HL-60/S4 (cell line): ENCODE results near the gene ZNF526.

ENCODE experiments used
- in situ Hi-C: fragments of 300-500 bp; cut with MboI; formaldehyde crosslinking; loops from 2 replicates; pipeline ENCODE4 v1.14.3; 2022; ENCODE audit warnings: low sequenced_read_pairs

Gene ZNF526

DNA sequence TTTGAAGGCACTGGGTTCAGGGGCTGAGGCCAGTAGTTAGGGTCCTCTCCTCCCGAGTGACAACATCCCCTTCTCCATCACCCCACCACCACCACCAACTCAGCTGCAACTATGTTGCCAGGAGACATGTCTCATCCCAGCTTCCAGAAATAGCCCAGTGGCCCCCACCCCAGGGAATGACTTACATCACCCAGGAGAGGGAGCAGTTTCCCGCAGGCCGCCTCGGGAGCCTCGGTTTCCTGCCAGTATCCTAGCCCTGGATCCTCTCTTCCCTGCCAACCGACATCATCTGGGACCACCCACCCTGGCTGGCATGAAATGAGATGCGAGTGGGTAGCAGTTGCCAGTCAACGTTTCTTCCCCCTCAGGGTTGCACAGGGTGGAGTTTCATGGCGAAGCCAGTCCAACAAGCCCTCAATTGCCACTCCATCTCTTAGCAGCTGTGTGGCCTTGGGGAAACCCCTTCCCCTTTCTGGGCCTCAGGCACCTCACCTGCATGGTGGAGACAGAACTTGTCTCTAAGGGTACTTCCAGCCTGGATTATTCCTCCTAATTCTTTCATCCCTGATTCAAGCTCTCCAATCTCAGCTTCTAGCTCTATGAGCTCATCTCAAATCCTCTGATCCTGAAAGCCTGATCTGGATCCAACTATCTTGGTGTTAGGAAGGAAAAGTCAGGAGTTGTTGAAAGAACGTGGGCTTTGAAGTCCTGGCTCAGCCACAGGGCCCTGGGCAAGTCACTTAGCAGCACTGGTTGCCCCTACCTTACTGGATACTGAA is 26.2 kb downstream of the ZNF526 start:
- in situ Hi-C loops = no loop called here

DNA sequence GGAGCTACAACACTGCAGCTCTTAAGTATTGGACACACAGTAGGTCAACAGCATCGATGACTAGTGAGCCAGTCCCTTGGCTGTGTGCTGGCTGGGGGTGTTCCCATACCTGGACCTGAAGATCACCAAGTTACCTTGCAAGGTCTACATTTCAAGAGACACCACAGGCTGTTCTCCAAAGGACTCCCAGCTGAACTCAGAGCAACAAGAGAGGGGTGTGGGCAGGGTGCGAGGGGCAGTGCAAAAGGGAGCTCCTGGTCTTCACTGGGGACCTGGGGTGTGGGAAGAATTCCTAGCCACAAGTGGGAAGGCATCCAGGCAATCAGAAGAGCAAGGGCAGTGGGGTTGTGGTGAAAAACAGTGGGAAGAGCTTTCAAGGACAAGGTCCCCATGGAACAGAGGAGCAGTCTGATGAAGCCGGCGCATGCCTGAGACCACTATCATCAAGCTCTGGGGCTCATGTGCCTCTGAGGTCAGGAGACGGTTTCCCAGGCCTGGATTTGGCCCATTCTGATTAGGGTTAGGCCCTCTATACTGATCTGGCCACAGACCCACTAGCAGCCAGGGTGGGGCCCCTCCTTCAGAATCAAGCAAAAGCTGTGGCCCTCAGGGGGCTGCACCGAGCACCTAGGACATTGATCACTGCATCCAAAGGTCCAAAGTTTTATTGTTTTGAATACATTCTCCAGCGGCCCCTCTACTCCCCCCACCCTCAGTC is 27.0 kb downstream of the ZNF526 start:
- in situ Hi-C loops = no loop called here

DNA sequence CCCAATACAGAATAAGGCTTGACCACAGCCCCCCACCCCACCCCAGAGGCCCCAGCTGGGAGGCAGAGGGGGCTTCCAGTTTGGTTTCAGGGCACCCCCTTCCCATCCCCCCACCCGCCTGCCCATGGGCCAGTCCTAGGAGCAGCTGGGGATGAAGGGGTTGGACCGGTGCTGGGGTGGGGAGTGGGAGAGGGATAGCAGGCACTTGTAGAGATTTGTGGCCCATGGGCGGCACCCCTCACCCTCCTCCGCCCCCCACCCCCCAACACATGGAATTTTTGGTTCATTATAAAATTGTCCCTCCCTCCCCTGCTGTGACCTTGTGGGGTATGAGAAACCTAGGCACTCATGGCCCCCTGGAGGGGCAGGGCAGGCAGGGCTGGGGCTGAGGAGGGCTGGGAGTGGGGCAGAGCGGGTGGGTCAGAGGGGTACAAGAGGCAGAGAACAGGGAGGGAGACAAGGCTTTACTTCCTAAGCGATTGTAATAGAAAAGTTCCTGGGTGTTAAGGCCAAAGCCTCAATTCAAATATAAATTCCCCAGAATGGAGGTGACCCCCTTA is 27.6 kb downstream of the ZNF526 start:
- in situ Hi-C loops = no loop called here

DNA sequence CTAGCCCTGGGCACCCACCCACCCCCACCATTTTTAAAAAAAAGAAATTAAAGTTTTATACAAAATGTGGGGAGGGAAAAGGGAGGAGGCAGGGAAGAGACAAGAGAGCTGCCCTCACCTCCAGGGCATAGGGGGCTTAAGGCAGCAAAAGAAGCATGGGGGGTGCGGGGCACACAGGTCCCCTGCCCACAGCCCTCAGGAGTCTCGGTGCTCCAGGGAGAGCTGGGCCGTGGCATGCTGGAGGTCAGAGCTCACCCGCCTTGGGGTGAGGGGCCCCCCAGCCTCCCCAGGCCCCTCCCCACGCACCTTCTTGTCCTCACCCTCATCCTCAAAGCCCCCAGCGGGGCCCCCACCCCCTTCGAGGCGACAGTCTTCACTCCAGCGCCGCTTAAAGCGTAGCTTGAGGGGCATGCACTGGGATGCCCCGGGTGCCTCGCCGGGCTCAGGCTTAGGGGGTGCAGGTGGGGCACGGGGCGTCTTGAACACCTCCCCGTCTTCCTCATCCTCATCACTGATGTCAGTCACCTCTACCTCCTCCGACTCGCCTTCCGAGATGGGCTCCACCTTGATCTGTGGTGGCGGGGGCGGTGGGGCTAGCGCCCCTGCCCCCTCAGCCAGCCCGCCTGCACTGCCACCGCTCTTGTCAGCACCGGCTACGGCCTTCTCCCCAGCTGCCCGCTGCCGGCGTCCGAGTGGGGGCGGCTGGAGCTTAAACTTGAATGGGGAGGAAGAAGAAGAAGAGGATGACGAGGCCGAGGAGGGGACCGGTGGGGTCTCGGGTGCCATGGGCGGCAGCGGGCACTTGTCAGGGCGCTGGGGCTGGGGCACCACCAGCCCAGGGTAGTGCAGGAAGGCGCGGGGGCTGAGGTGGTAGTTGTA is 28.4 kb downstream of the ZNF526 start:
- in situ Hi-C loops = no loop called here

DNA sequence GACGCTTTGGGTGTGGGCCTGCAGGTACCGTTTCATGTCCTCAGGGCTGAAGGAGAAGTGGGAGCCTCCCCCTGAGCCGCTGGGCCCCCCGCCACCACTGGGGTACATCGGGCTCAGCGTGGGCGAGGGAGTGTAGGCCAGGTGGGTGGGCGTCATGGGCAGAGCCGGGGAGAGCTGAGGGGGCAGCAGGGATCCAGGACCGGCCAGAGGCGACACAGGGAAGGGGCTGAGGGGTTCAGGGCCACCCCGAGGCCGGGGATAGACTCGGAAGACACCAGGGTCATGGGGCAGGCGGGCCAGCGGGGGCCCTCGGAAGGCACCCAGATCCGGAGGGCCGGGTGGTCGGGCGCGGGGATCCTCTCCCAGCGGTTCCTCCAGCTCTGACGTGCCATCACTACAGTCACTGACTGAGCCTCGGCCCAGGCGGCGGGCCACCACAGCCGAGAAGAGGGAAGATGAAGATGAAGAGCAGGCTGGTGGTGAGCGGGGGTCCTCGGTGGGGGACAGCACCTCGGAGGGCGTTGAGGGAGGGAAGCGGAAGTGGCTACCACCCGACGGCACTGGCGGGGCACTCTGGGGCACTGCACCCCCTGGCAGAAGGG is 29.1 kb downstream of the ZNF526 start:
- in situ Hi-C loops = no loop called here

DNA sequence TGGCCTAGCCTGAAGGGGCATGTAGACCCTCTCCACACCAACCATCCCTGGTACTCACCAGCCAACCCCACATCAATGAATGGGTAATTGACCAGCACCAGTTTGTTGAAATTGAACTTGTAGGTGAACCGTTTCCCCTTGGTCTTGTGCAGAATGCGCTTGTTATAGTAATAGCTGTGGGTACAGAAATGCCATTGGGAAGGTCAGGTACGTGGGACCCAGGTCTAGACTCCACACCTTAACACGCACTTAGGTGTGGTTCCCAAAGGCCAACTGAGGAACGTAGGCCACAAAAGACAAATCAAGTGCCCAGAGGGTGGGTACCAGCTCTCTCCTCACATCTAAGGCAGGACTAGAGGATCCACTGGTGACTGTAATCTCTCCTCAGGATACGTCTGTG is 29.7 kb downstream of the ZNF526 start:
- in situ Hi-C loops = no loop called here

DNA sequence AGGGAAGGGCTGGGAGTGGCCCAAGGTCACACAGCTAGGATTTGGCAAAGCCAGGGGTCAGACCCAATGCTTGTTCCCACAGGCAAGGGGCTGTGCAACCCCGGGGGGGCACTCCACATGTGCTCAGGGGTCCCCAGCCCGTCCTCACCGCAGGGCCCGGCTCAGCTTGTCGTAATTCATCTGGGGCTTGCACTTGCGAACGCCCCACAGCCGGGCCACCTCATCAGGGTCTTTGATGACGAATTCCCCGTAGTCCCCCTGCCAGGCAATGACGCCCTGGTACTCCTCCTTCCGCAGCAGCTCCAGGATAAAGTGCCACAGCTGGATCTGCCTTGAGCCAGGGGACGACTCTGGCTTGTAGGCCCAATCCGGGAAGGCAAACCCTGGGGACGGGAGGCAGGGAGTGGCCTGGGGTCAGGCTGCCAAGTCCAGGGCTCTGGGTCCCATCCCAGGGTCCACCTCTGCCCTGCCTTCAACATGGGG is 30.1 kb downstream of the ZNF526 start:
- in situ Hi-C loops = no loop called here

DNA sequence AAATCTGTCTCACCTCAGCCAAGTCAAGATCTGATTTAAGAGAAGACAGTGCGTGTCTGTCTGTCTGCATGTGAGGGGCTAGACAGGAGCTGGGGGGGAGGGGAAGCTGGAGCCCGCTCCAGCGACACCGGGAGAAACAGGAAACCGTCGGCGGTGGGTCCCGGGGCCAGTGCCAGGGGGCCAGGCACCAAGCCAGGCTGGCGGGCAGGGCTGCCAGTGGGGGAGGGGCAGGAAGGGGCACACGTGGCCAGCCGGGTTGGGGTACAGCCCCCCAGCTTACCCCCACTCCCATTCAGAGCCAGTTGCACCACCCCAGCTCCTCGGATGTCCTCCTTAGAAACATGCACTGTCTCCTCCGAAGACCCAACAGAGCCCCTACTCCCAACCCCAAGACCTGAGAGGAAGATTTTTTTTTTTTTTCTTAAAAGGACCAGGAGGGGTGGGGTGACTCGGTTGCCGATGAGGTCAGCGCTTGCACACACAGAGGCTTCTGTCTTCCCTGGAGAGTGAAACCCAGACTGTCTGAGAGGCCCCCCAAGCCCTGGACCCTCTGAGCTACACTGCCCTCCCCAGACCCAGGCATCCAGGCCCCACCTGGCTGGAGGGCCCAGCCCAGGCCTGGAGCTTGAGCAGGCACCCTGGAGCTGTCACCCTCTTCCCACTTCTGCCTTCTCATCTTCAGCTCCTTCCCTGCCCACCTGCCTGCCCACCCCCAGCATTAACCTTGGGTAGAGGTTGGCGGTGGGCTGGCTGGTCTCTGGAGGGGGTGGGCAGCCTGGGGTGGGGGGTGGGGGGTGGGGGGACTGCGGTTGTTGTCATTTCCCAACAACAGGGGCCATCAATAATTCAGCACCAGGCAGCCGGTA is 30.8 kb downstream of the ZNF526 start:
- in situ Hi-C loops = no loop called here

DNA sequence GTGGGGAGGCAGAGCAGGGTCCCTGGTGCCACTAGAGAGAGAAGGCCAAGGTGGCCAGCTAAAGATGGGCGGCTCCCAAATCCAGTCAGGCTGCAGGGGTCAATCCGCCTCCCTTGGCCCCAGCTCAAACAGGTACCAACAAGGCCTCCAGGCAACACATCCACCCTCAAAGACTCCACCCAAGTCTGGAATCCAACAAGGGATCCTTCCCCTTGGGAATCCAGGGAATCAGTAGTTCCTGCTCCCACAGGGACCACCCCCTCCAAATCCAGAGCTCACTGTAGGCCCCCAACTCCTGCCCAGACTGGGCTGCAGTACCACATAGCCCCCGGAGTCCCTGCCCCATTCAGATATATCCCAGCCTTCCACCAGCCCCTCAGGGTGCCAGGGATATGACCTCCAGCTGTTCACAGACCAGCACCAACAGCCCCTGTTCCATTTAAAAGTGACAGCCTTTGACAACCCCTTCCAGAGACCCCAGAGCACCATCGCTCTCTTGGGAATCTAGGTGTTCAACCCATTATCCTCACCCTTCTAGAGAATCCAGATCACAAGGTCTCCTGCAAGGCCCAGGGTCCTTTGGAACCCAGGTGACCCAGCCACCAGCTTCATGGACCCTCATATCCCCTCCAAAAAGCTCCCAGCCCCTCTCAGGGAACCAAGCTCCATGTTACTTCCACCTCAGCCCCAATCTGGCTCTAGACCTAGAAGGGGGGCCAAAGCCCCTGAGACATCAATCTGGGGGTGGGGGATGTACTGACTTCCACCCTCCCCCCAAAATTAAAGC is 31.7 kb downstream of the ZNF526 start:
- in situ Hi-C loops = no loop called here

DNA sequence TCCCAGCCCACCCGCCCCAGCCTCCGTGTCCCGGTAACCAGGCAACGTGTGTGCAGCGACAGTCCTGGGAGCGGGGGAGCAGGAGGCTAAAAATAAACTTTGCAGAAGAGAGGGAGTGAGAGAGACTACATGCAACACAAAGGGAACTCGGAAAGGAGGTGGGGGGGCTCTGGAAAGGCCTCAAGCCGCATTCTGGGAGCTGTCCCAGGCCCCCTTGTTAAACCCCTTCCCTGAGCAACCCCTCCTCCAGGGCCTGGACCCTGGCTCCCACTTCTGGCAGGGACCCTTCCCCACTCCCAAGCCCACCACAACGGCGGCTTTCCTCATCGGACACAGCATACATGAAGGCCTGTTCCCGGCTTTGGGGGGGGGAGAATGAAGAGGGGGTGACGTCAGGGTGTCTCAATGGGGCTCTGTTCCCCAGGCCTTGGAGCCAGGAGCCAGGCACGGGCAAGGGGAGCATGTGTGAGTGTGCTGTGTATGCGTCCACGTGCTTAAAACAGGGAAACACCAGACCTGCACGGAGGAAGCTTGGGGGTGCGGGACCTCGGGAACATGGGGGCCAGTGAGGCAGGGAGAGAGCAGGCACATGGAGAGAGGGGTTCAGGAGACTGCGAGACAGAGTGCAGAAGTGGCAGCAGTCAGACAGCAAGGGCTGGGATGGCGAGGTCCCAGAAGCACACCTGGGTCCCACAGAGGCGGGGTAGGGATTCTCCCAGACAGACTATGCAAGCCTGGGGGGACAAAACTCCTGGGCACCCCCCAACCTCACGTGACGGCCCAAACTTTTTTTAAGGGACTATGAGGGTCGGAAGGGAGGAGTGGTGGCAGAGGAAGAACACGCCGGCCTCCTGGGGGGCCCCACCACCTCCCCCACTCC is 32.5 kb downstream of the ZNF526 start:
- in situ Hi-C loops = no loop called here

DNA sequence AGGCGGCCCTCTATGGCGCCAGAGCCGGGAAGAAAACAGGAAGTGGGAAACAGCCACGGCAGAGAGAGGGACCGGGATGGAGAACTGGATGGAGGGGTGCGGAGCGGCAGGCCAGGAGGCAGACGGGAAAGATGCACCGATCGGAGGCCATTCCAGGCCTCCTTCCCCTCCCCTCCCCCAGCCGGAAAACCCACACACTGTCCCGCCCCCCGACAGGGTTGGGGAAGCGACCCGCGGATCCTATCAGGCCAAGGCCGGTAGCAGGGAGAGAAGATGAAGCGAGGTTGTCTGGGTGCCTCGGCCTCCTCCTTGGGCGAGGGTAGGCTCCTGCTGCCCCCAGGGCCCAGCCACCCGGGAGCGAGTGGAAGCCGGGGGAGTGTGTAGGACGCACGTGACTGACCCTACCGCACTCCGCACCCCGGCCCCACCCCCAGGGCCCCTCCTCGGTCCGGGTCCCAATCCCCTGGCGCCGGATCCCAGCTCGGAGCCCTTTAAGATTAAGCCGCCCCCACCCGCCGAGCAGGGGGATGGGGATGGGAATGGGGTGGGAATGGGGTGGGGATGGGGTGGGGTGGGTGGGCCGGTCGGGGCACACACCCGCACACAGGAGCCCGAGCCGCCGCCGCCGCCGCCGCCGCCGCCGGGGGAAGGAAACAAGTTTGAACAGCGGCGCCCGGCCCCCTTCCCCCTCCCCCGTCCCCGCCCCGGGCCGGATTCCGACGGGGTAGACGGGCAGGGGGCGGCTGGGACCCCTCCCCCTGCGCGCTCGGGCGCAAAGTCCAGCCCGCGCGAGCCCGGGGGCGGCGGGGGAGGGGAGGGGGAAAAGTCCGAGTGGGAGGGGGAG is 33.4 kb downstream of the ZNF526 start:
- in situ Hi-C loops = no loop called here

DNA sequence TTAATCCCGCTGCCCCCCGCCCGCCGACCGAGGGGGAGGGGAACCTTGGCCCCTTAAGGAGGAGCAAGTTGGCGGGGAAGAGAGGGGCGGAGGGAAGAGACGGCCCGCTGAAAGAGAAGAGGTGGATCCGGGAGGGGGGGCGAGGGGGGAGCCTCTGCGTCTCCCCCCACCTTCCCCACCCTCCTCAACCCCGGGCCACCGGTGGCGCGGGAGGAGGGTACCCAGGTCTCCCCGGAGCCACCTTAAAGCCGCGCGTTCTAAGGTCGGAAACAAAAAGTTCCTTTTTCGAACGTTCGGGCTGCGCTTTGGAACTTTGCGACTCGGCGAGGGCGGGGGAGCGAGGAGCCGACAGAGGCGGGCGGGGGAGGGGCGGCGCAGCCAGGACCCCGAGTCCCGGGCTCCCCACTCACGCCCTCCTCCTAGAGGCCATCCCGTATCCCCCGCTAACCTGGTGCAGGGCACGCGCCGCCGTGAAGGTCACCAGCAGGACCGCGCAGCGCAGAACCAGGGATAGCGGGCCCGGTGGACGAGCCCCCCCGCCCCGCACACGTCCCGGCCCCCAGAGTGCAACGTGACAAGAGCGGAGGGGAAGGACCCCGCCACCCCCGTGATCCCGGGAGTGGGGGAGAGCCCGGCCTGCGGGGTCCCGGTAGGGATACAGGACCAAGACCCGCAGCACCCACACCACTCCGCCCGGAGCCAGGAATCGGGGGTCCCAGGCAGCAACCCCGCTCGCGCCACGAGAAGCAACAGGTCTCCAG is 34.2 kb downstream of the ZNF526 start:
- in situ Hi-C loops = no loop called here

DNA sequence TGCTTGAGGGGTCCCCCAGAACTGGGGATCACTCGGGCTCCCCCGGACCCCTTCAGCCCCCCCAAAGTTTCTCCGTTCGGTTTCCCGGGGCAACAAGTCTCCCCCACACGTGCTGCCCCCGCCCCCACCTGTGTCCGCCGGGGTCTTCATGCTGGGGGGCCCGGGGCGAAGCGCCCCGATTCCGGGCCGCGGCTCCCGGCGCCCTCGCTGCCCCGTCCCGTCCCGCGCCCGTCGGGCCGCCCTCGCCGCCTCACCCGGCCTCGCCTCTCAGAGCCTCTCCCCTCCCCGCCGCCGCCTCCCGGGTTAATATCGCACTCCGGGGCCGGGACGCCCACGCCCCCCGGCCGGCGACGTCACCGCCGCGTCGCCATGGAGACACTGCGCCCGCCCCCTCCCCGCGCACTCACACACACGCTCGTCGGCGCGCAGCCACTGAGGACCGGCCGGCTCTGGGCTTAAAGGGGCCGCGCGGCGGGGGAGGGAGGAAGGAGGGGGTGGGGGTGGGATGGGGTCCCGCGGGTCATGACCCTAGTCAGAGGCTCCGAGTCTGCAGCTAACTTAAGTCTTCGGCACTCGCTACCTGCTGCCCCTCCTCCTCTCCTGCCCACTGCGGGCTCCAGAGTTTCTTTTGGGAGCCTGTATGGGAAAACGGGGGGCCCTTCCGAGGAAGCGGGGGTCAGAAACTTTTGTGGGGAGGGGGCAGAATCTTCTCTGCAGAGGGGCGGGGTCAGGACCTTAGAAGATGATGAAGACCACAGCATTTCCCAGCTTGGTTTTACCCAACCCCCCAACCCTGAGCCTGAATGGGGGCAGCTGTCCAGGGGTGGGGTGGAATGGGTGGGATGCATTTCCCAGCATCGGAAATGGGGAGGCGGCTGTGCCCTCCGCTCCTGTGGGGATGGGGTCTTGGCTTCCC is 35.0 kb downstream of the ZNF526 start, which contains the start of gene ERF:
ERF (minus strand) TSS at position 279 of the 916 bp plus-strand sequence; CDS start at position 150, 129 bp downstream.
- in situ Hi-C loops = no loop called here

DNA sequence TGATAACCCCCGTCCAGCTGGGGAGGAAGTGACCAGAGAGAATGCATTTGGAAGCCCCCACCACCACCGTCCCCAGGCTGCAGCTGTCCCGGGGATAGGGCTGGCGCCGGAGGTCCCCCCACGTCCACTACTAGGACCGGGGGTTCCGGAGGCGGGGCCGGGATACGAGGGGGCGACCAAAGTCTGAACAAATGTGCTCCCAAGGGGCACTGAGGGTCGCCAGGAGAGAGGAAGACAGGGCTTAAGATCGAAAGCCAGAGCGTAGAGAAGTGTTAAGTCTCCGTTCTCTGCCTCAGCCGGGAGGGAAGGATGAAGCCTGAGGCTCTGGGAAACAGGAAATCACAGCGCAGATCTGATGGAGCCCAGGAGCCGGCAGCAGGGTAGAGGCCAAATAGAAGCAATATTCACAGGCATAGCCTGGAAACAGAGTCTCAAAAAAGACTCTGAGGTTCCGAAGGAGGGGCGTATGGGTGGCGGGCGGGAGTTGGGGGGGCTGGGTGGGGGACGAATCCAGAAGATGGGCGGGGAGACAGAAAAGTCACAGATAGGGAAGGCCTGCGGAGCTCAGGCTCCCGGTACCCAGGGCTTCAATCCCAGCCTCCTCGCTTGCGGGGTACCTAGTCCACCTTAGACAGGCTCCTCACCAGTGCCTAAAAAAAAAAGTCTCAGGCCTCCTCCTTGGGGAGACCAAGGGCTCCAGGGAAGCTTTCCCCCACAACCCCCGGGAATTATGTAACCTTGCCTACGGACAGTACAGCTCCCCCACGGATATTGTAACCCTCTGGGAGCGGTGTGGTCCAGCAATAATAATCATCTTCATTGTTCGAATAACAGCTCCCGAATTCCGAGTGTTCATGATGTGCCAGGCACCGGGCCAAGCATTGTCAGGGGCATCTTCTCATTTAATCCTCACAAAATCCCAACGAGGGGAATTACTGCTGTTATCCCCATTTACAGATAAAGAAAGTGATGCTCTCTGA is 35.9 kb downstream of the ZNF526 start:
- in situ Hi-C loops = no loop called here
